ENCODE results near the gene CENPP.

The CENPP gene

GRCh38 chr9:92325269-92325990 is at the start of gene CENPP, which contains the start of gene NOL8:
Gene CENPP, plus strand, starts transcription at chr9:92325953.
Gene NOL8, minus strand, starts transcription at chr9:92325350. Its CDS starts 1,189 bp downstream, at chr9:92324161.
- DNase-seq = peak; percentile 74

- DNase-seq = no peak
Observed at GRCh38 chr9:92276331-92277032, 49.3 kb upstream of the CENPP start.

GRCh38 chr9:92278110-92278509 is 47.6 kb upstream of the CENPP start:
- no peak for DNase-seq

- DNase-seq = no peak
Observed at GRCh38 chr9:92279302-92279701, 46.5 kb upstream of the CENPP start.

GRCh38 chr9:92289708-92290390 is 35.9 kb upstream of the CENPP start:
- no peak for DNase-seq

GRCh38 chr9:92290785-92291429 is 34.8 kb upstream of the CENPP start:
- DNase-seq = no peak

GRCh38 chr9:92291577-92291976 is 34.2 kb upstream of the CENPP start:
- no peak for DNase-seq

GRCh38 chr9:92292338-92293074 is 33.2 kb upstream of the CENPP start:
- no peak for DNase-seq

GRCh38 chr9:92293075-92293354 is 32.7 kb upstream of the CENPP start:
- DNase-seq = no peak

GRCh38 chr9:92293452-92294296 is 32.1 kb upstream of the CENPP start, which contains the start of gene IARS1:
Gene IARS1, minus strand, starts transcription at chr9:92293697. Its CDS starts 4,278 bp downstream, at chr9:92289419.
- peak; percentile 96 for DNase-seq

GRCh38 chr9:92294297-92294676 is 31.5 kb upstream of the CENPP start:
- no peak for DNase-seq

GRCh38 chr9:92295240-92295790 is 30.4 kb upstream of the CENPP start:
- no peak for DNase-seq

GRCh38 chr9:92295827-92296258 is 29.9 kb upstream of the CENPP start:
- DNase-seq = no peak

- DNase-seq = no peak
Observed at GRCh38 chr9:92297611-92298010, 28.1 kb upstream of the CENPP start.

GRCh38 chr9:92298036-92298435 is 27.7 kb upstream of the CENPP start:
- DNase-seq = no peak

- DNase-seq = no peak
Observed at GRCh38 chr9:92299116-92299515, 26.6 kb upstream of the CENPP start.

- DNase-seq = no peak
Observed at GRCh38 chr9:92300936-92301335, 24.8 kb upstream of the CENPP start.

GRCh38 chr9:92308893-92309292 is 16.9 kb upstream of the CENPP start:
- DNase-seq = no peak

- no peak for DNase-seq
Observed at GRCh38 chr9:92310562-92310961, 15.2 kb upstream of the CENPP start.

GRCh38 chr9:92312887-92313623 is 12.7 kb upstream of the CENPP start:
- DNase-seq = no peak

GRCh38 chr9:92313624-92314012 is 12.1 kb upstream of the CENPP start:
- no peak for DNase-seq

Data from COR-L47 (cell line).